DMS114 treated with DMSO at 0.1 percent for 48 hours (cell line): ENCODE measurements around the gene C6orf163.
"Not testable (repeated sequence)": the region's sequence is repeated elsewhere in the genome, so short reads cannot be mapped to it uniquely, and the experiment has no call there.

Source experiments
- DNase-seq: peaks from one replicate; lab custom pipeline; 2025; ENCODE audit not compliant: unreplicated experiment; lab: John Stamatoyannopoulos, UW

C6orf163 gene

GRCh38 chr6:87344731-87345130 is at the start of gene C6orf163:
C6orf163 (plus strand) TSS chr6:87344813; CDS start chr6:87345100, 287 bp downstream.
- no peak for DNase-seq

- no peak for DNase-seq
These were observed 47.5 kb upstream of the C6orf163 start for GRCh38 chr6:87297119-87297518.

GRCh38 chr6:87301277-87301676 is 43.3 kb upstream of the C6orf163 start:
- DNase-seq: not testable (repeated sequence)

GRCh38 chr6:87308970-87309369 is 35.6 kb upstream of the C6orf163 start:
- DNase-seq: no peak

- DNase-seq: no peak
These were observed 31.8 kb upstream of the C6orf163 start for GRCh38 chr6:87312860-87313259.

- no peak for DNase-seq
These were observed 29.5 kb upstream of the C6orf163 start for GRCh38 chr6:87315071-87315470.

- DNase-seq: no peak
These were observed 25.2 kb upstream of the C6orf163 start for GRCh38 chr6:87319271-87319987.

- DNase-seq: peak; percentile 41
These were observed 22.1 kb upstream of the C6orf163 start, which contains the start of gene SMIM8 for GRCh38 chr6:87322304-87323212. SMIM8 (plus strand) TSS chr6:87322588; CDS start chr6:87337032, 14,444 bp downstream.

- not testable (repeated sequence) for DNase-seq
These were observed 20.7 kb upstream of the C6orf163 start for GRCh38 chr6:87323880-87324279.

- no peak for DNase-seq
These were observed 13.7 kb upstream of the C6orf163 start for GRCh38 chr6:87330961-87331360.

- DNase-seq: no peak
These were observed 11.6 kb upstream of the C6orf163 start for GRCh38 chr6:87333033-87333432.

GRCh38 chr6:87333591-87334181 is 10.9 kb upstream of the C6orf163 start:
- DNase-seq: no peak

GRCh38 chr6:87334683-87335082 is 9.9 kb upstream of the C6orf163 start:
- DNase-seq: no peak

GRCh38 chr6:87336367-87336766 is 8.2 kb upstream of the C6orf163 start:
- no peak for DNase-seq

GRCh38 chr6:87340230-87340629 is 4.4 kb upstream of the C6orf163 start:
- DNase-seq: no peak

GRCh38 chr6:87341158-87341557 is 3.5 kb upstream of the C6orf163 start:
- no peak for DNase-seq

- DNase-seq: no peak
These were observed 2.7 kb upstream of the C6orf163 start for GRCh38 chr6:87341899-87342298.

GRCh38 chr6:87342829-87343228 is 1.8 kb upstream of the C6orf163 start:
- no peak for DNase-seq

GRCh38 chr6:87346700-87347099 is 2.1 kb downstream of the C6orf163 start:
- DNase-seq: no peak

GRCh38 chr6:87349896-87350295 is 5.3 kb downstream of the C6orf163 start:
- no peak for DNase-seq

GRCh38 chr6:87350516-87350915 is 5.9 kb downstream of the C6orf163 start:
- DNase-seq: no peak

GRCh38 chr6:87351583-87351982 is 7.0 kb downstream of the C6orf163 start:
- no peak for DNase-seq
